Fibroblast of skin of scalp (primary cell): ENCODE results near the gene GRK2.
"Not testable (repeated sequence)": the region's sequence is repeated elsewhere in the genome, so short reads cannot be mapped to it uniquely, and the experiment has no call there.

Experiments
- DNase-seq: peaks from one replicate; pipeline ENCODE4 v3.0.0-alpha.2; 2013

The GRK2 gene

DNA sequence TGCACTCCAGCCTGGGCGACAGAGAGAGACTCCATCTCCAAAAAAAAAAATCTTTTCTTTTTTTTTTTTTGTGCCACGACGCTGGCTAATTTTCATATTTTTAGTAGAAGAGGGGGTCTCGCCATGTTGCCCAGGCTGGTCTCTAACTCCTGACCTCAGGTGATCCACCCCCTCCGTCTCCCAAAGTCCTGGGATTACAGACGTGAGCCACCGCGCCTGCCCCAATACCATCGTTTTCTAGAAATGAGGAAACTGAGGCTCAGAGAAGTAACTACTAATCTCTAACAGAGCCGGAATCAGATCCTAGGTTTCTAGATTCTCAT lies 50.6 kb downstream of the GRK2 start:
- no peak for DNase-seq

GRCh38 chr11:67317205-67317887 lies 51.1 kb downstream of the GRK2 start:
- peak; percentile 93 for DNase-seq

- no peak for DNase-seq
Observed at GRCh38 chr11:67317888-67318555, 51.7 kb downstream of the GRK2 start.

DNA sequence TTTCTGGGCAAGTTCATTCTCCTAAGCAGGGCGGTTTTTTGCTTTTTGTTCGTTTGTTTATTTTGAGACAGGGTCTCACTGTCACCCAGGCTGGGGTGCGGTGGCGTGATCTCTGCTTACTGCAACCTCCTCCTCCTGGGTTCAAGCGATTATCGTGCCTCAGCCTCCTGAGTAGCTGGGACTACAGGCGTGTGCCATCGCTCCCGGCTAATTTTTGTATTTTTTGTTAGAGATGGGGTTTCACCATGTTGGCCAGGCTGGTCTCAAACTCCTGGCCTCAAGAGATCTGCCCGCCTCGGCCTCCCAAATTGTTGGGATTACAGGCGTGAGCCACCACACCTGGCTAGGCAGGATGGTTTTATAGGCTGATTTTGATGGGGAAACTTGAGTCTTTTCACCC lies 52.6 kb downstream of the GRK2 start:
- DNase-seq: not testable (repeated sequence)

DNA sequence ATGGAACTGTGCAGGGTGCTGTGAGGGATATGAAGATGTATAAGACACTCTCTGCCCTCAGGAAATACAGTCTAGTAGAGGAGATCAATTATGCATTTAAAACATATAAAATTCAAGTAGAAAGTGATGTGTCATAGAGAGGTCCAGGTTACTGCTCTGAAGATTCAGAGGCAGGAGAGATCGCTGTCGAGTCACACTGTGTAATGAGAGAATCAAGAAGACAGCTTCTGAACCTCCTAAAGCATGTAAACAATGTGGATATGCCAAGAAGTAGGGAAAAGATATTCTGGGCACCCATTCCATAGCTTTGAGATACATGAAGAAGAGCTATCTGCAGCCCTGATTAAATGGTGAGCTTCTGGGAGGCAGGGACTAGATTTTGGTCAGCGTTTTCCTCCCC lies 53.7 kb downstream of the GRK2 start:
- no peak for DNase-seq

DNA sequence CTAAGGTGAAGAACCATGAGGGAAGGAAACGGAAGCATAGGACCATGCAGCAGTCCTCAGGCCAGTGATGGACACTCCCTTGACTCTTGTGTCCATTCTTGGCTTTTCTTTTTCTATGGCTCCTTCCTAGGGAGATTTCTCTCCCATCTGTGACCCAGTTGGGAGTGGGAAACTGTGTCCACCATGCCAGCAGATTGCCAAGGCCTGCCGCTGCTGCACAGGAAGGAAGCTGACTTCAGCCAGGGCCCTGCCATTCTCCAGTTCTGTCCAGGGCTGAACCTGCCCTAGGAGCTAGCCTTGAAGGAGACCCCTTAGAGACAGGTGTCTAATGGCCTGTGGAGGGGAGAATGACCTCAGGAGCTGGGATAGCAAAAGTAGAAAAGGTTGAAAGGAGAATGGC lies 54.4 kb downstream of the GRK2 start:
- no peak for DNase-seq

- no peak for DNase-seq
Observed at GRCh38 chr11:67321313-67321871, 55.1 kb downstream of the GRK2 start.

- no peak for DNase-seq
Observed at GRCh38 chr11:67322049-67322448, 55.8 kb downstream of the GRK2 start.

DNA sequence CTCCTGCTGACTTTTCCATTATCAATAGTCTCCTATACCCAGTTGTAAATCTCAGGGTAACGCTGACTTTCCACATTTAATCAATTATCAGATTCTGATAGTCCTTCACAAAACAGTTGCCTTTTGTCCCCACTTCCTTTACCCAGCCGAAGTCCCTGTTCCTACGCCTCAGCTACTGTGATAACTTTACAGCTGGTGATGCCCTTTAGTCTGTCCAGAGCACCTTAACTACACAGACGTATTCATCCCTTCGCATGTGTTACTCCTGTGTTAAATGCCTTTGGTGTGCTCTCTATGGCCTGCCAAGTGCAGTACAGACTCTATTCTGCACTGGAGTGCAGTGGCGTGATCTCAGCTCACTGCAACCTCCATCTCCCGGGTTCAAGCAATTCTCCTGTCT lies 57.3 kb downstream of the GRK2 start:
- DNase-seq: no peak

GRCh38 chr11:67332081-67332691 lies 65.9 kb downstream of the GRK2 start:
- DNase-seq: no peak
